Measurements from ENCODE around the gene AIFM3. TPM values are rescaled to one million over a fixed set of nuclear protein-coding genes. Genes with fewer than 3 reads are reported as not detected.

The AIFM3 gene
- total and polyA plus RNA-seq, 2 of the 13 experiments (the other 11 are each of a cell fraction or from before 2014, with no cell fraction given): 9.0 to 15.3 TPM

GRCh38 chr22:20949698-20950183 lies 17.3 kb upstream of the AIFM3 start (continued):
- TF ChIP-seq GRHL1 (CRISPR knock-in tag; conservative IDR thresholded peaks at IDR 0.05) (no peak), REST (IDR thresholded peaks at IDR 0.05; ENCODE audit: borderline replicate concordance in 1 of 2, low read depth in 1 of 2, low read length in 2 of 2) (no peak), ZNF34 (CRISPR knock-in tag; IDR thresholded peaks at IDR 0.05; ENCODE audit: borderline replicate concordance) (no peak), NFE2 (CRISPR knock-in tag; IDR thresholded peaks at IDR 0.05) (no peak), ZNF333 (CRISPR knock-in tag; IDR thresholded peaks at IDR 0.05; ENCODE audit: borderline replicate concordance) (no peak), AFF4 (CRISPR knock-in tag; IDR thresholded peaks at IDR 0.05) (no peak; the same call in 1 of the 2 replicates), ZFP90 (CRISPR knock-in tag; IDR thresholded peaks at IDR 0.05; ENCODE audit: borderline replicate concordance) (no peak), IRF9 (CRISPR knock-in tag; IDR thresholded peaks at IDR 0.05; ENCODE audit: borderline replicate concordance) (no peak), ZEB1 (IDR thresholded peaks at IDR 0.05; ENCODE audit: insufficient replicate concordance, low read depth) (no peak), DMTF1 (CRISPR knock-in tag; IDR thresholded peaks at IDR 0.05) (no peak), RFX3 (CRISPR knock-in tag; IDR thresholded peaks at IDR 0.05) (no peak), HDAC2 (CRISPR knock-in tag; IDR thresholded peaks at IDR 0.05) (peak; percentile 85), HDAC1 (CRISPR knock-in tag; IDR thresholded peaks at IDR 0.05) (peak; percentile 74), ZNF263 (CRISPR knock-in tag; IDR thresholded peaks at IDR 0.05) (no peak), ZNF660 (CRISPR knock-in tag; IDR thresholded peaks at IDR 0.05; ENCODE audit: borderline replicate concordance, low read depth) (no peak), ZSCAN29 (CRISPR knock-in tag; conservative IDR thresholded peaks at IDR 0.05) (no peak), ATRX (CRISPR knock-in tag; IDR thresholded peaks at IDR 0.05; ENCODE audit: borderline replicate concordance) (no peak)
